ENCODE results near the gene DMD. TPM values are rescaled to one million over a fixed set of nuclear protein-coding genes. Genes with fewer than 3 reads are reported as not detected.

DMD gene
- total and polyA plus RNA-seq, 2 of the 8 experiments (the other 6 are each of a cell fraction or from before 2014, with no cell fraction given) = 4.8 to 7.4 TPM

- TF ChIP-seq CTCF (IDR thresholded peaks at IDR 0.05; ENCODE audit: control extremely low read depth in 1 of 3, insufficient read depth in 1 of 3, low read depth in 1 of 3, low read length in 3 of 3) = no peak
- TF ChIP-seq CHD1 (IDR thresholded peaks at IDR 0.05; ENCODE audit: low read depth, low read length) = no peak
- TF ChIP-seq SIRT6 (IDR thresholded peaks at IDR 0.05; ENCODE audit: low read length) = no peak
- TF ChIP-seq SP2 (IDR thresholded peaks at IDR 0.05; ENCODE audit: low read length) = no peak
- TF ChIP-seq JUND (IDR thresholded peaks at IDR 0.05; ENCODE audit: low read length) = no peak
- no peak for TF ChIP-seq JUN (IDR thresholded peaks at IDR 0.05; ENCODE audit: low read depth, low read length)
- TF ChIP-seq NANOG (IDR thresholded peaks at IDR 0.05; ENCODE audit: insufficient read depth, low read depth, low read length, poor library complexity, severe bottlenecking) = no peak
- no peak for TF ChIP-seq SUZ12 (IDR thresholded peaks at IDR 0.05; ENCODE audit: low read length)
- TF ChIP-seq TBP (IDR thresholded peaks at IDR 0.05; ENCODE audit: low read depth, low read length) = no peak
- TF ChIP-seq SIN3A (conservative IDR thresholded peaks at IDR 0.05 in 1 of 2, IDR thresholded peaks at IDR 0.05 in 1 of 2; ENCODE audit: low read depth in 1 of 2, low read length in 2 of 2) = no peak
Observed at GRCh38 chrX:33188881-33189280, 22.5 kb downstream of the DMD start (continued).

Measured in H1 (cell line).